H1 (cell line): ENCODE data around the gene ACVR2A. TPM values are rescaled to one million over a fixed set of nuclear protein-coding genes. Genes with fewer than 3 reads are reported as not detected.

ENCODE experiments used
- CTCF ChIA-PET: fragments of 300-600 bp; sonication (Branson Sonifier 250); formaldehyde crosslinking; loops from one replicate; lab custom pipeline; 2021; ENCODE audit not compliant: partially characterized antibody; lab: Charles Lee
- POLR2A ChIA-PET: fragments of 300-600 bp; sonication (Branson Sonifier 250); formaldehyde crosslinking; loops from one replicate; lab custom pipeline; 2021; ENCODE audit warnings: inconsistent platforms; ENCODE audit not compliant: partially characterized antibody; lab: Charles Lee
- DNase-seq, 2 experiments: peaks; one replicate each; pipeline versions ENCODE4 v3.0.0 to v3.0.0-alpha.2; 2010 to 2022; ENCODE audit warnings: low spot score in 2 of 2, low read depth in 1 of 2, mixed read lengths in 1 of 2
- FAIRE-seq: peaks from 2 replicates; lab custom pipeline; 2011; peaks lifted over from hg19 to GRCh38; lab: Jason Lieb, UNC
- H2AFZ ChIP-seq: 2 replicates; pipeline ENCODE4 v1.8.1; 2012; ENCODE audit warnings: low read length, inconsistent platforms
- H2AK5ac ChIP-seq: 2 replicates; pipeline ENCODE4 v1.6.1; 2013; ENCODE audit warnings: low read depth, low read length
- H2BK120ac ChIP-seq: replicated peaks from 2 replicates; pipeline ENCODE3; 2013; ENCODE audit warnings: low read depth, low read length, inconsistent platforms
- H2BK12ac ChIP-seq: 2 replicates; pipeline ENCODE4 v1.6.1; 2013; ENCODE audit warnings: low read depth, low read length
- H2BK15ac ChIP-seq: 2 replicates; pipeline ENCODE4 v1.6.1; 2013; ENCODE audit warnings: low read length
- H2BK20ac ChIP-seq: 2 replicates; pipeline ENCODE4 v1.6.1; 2013; ENCODE audit warnings: low read length
- H2BK5ac ChIP-seq: 2 replicates; pipeline ENCODE4 v1.6.1; 2013; ENCODE audit warnings: low read depth, low read length
- H3K14ac ChIP-seq: 2 replicates; pipeline ENCODE4 v1.6.1; 2013; ENCODE audit warnings: inconsistent platforms; ENCODE audit not compliant: insufficient read length
- H3K18ac ChIP-seq: 2 replicates; pipeline ENCODE4 v1.6.1; 2013; ENCODE audit warnings: low read length; ENCODE audit errors: extremely low read depth
- H3K23ac ChIP-seq: 2 replicates; pipeline ENCODE4 v1.6.1; 2013; ENCODE audit warnings: inconsistent platforms; ENCODE audit not compliant: insufficient read length
- H3K23me2 ChIP-seq: 2 replicates; pipeline ENCODE4 v1.6.1; 2013; ENCODE audit warnings: low read depth, low read length
- H3K27ac ChIP-seq: 2 replicates; pipeline ENCODE4 v1.6.1; 2011; ENCODE audit warnings: low read depth, low read length, inconsistent platforms
- H3K27me3 ChIP-seq, 4 experiments: replicated peaks in 1 of 4; 1 replicate in 1 of 4; 2 replicates in 3 of 4; pipeline versions ENCODE4 v1.6.1 to v1.8.1; 2011 to 2013; ENCODE audit warnings: low read length in 3 of 4, mild to moderate bottlenecking in 3 of 4, inconsistent platforms in 2 of 4, mixed read lengths in 2 of 4, moderate library complexity in 1 of 4; ENCODE audit not compliant: control insufficient read depth in 3 of 4, insufficient read depth in 3 of 4; ENCODE audit errors: extremely low read depth in 1 of 4
- H3K36me3 ChIP-seq, 4 experiments: 2 replicates each; pipeline versions ENCODE4 v1.6.1 to v1.8.1; 2011 to 2013; ENCODE audit warnings: mild to moderate bottlenecking in 4 of 4, low read length in 3 of 4, moderate library complexity in 2 of 4, control low read depth in 1 of 4, inconsistent platforms in 1 of 4; ENCODE audit not compliant: insufficient read depth in 4 of 4, control insufficient read depth in 2 of 4
- H3K4ac ChIP-seq: replicated peaks from 2 replicates; pipeline ENCODE3; 2013; ENCODE audit warnings: low read length, low read depth, mixed read lengths, inconsistent platforms; ENCODE audit not compliant: insufficient read length
- H3K4me1 ChIP-seq, 4 experiments: replicated peaks in 1 of 4; 1 replicate in 1 of 4; 2 replicates in 3 of 4; pipeline versions ENCODE4 v1.6.1 to v1.8.1; 2011 to 2013; ENCODE audit warnings: low read length in 3 of 4, inconsistent platforms in 2 of 4, mixed read lengths in 1 of 4; ENCODE audit not compliant: insufficient read depth in 4 of 4, control insufficient read depth in 3 of 4
- H3K4me2 ChIP-seq, 2 experiments: 2 replicates each; pipeline versions ENCODE4 v1.6.1 to v1.8.1; 2011 to 2013; ENCODE audit warnings: low read depth in 2 of 2, low read length in 2 of 2, control low read depth in 1 of 2, inconsistent platforms in 1 of 2, mild to moderate bottlenecking in 1 of 2; ENCODE audit not compliant: insufficient read depth in 1 of 2
- H3K4me3 ChIP-seq, 4 experiments: fragments of 200-600, 300-600 bp in 1 of 4; sonication (generic), shearing (Covaris generic), sonication (Bioruptor Twin) in 1 of 4; 2 replicates each; pipeline versions ENCODE4 v1.5.1 to v1.8.1; 2011 to 2016; ENCODE audit warnings: low read length in 4 of 4, low read depth in 3 of 4, control low read depth in 2 of 4, inconsistent platforms in 2 of 4, mild to moderate bottlenecking in 2 of 4, mixed read lengths in 1 of 4, moderate library complexity in 1 of 4; ENCODE audit not compliant: insufficient read depth in 2 of 4; ENCODE audit errors: extremely low read depth in 1 of 4
- H3K56ac ChIP-seq: replicated peaks from 2 replicates; pipeline ENCODE3; 2013; ENCODE audit warnings: low read depth, mild to moderate bottlenecking, mixed read lengths, low read length, inconsistent platforms; ENCODE audit not compliant: insufficient read length
- H3K79me1 ChIP-seq: 2 replicates; pipeline ENCODE4 v1.6.1; 2013; ENCODE audit warnings: low read depth, low read length, control low read depth
- H3K79me2 ChIP-seq, 2 experiments: 2 replicates each; pipeline versions ENCODE4 v1.6.1 to v1.8.1; 2012 to 2013; ENCODE audit warnings: low read length in 2 of 2, mild to moderate bottlenecking in 2 of 2, inconsistent platforms in 1 of 2; ENCODE audit not compliant: insufficient read depth in 2 of 2, control insufficient read depth in 1 of 2
- H3K9ac ChIP-seq, 4 experiments: replicated peaks in 1 of 4; 1 replicate in 1 of 4; 2 replicates in 3 of 4; pipeline versions ENCODE4 v1.6.1 to v1.8.1; 2011 to 2013; ENCODE audit warnings: low read depth in 3 of 4, low read length in 3 of 4, control low read depth in 2 of 4, mild to moderate bottlenecking in 2 of 4, moderate library complexity in 2 of 4, inconsistent platforms in 1 of 4; ENCODE audit errors: extremely low read depth in 1 of 4
- H3K9me3 ChIP-seq, 2 experiments: 2 replicates each; pipeline versions ENCODE4 v1.6.1 to v1.8.1; 2012 to 2013; ENCODE audit warnings: mild to moderate bottlenecking in 2 of 2, moderate library complexity in 2 of 2, control low read depth in 1 of 2, inconsistent platforms in 1 of 2, low read depth in 1 of 2, low read length in 1 of 2, mixed read lengths in 1 of 2; ENCODE audit not compliant: insufficient read depth in 2 of 2
- H4K20me1 ChIP-seq, 2 experiments: replicated peaks in 1 of 2; 2 replicates each; pipeline versions ENCODE3 to v1.8.1; 2011 to 2013; ENCODE audit warnings: inconsistent platforms in 2 of 2, low read length in 2 of 2, mild to moderate bottlenecking in 1 of 2; ENCODE audit not compliant: insufficient read depth in 2 of 2, control insufficient read depth in 1 of 2
- H4K5ac ChIP-seq: 2 replicates; pipeline ENCODE4 v1.6.1; 2013; ENCODE audit warnings: low read length, low read depth, mixed read lengths, inconsistent platforms; ENCODE audit not compliant: insufficient read length
- H4K8ac ChIP-seq: 2 replicates; pipeline ENCODE4 v1.8.0; 2013; ENCODE audit warnings: mild to moderate bottlenecking, moderate library complexity, low read length, inconsistent platforms; ENCODE audit not compliant: insufficient read depth; ENCODE audit errors: extremely low read depth
- H4K91ac ChIP-seq: replicated peaks from 2 replicates; pipeline ENCODE3; 2013; ENCODE audit warnings: low read length, mixed read lengths, inconsistent platforms; ENCODE audit not compliant: insufficient read length
- BACH1 ChIP-seq: IDR thresholded peaks from 2 replicates; pipeline ENCODE4 v1.6.1; 2012; ENCODE audit warnings: low read length, improper control_type of control experiment
- EZH2 ChIP-seq: fragments of 200-600 bp; sonication (generic); IDR thresholded peaks from 2 replicates; pipeline ENCODE4 v1.7.1; 2012; ENCODE audit warnings: low read depth, mild to moderate bottlenecking, moderate library complexity, low read length, inconsistent platforms; ENCODE audit not compliant: severe bottlenecking
- HDAC6 ChIP-seq: IDR thresholded peaks from one replicate; pipeline ENCODE4 v1.7.1; 2012; ENCODE audit warnings: low read depth, mild to moderate bottlenecking, inconsistent platforms, low read length, moderate library complexity
- KDM4A ChIP-seq: IDR thresholded peaks from one replicate; pipeline ENCODE4 v1.7.1; 2012; ENCODE audit warnings: low read depth, mild to moderate bottlenecking, moderate library complexity, low read length, inconsistent platforms; ENCODE audit not compliant: severe bottlenecking
- KDM5A ChIP-seq: fragments of 200-600 bp; IDR thresholded peaks from 2 replicates; pipeline ENCODE4 v1.7.1; 2012; ENCODE audit warnings: mild to moderate bottlenecking, low read length, inconsistent platforms, mixed read lengths
- NRF1 ChIP-seq: IDR thresholded peaks from 2 replicates; pipeline ENCODE4 v1.6.1; 2011; ENCODE audit warnings: mild to moderate bottlenecking, low read depth, low read length, improper control_type of control experiment
- POU5F1 ChIP-seq: IDR thresholded peaks from 2 replicates; pipeline ENCODE4 v1.6.1; 2011; ENCODE audit warnings: low read depth, mild to moderate bottlenecking, low read length, moderate library complexity
- RFX5 ChIP-seq: IDR thresholded peaks from 2 replicates; pipeline ENCODE4 v1.6.1; 2011; ENCODE audit warnings: low read depth, low read length, improper control_type of control experiment, borderline replicate concordance
- TAF1 ChIP-seq: IDR thresholded peaks from 2 replicates; pipeline ENCODE4 v1.6.1; 2011; ENCODE audit warnings: mild to moderate bottlenecking, low read depth, low read length
- WGBS, 2 experiments: shearing (Covaris generic) in 1 of 2; methylation state at CpG; one replicate each; pipeline versions ENCODE4 v1.1.6 to v1.1.7; 2013 to 2015; ENCODE audit warnings: low lambda C conversion rate in 2 of 2, mixed read lengths in 2 of 2, inconsistent platforms in 1 of 2, low coverage in 1 of 2, missing lambda C conversion rate in 1 of 2; ENCODE audit not compliant: insufficient replicate concordance in 2 of 2, insufficient coverage in 1 of 2, insufficient read length in 1 of 2; ENCODE audit errors: extremely low coverage in 1 of 2, missing lambda C conversion rate in 1 of 2; 5-methylcytosine and 5-hydroxymethylcytosine counted together
- polyA plus RNA-seq, 7 experiments: library from polyadenylated mRNA; depleted of rRNA in 3 of 7; stranded (reverse) in 5 of 7; unstranded in 2 of 7; fragments of >200 nt in 5 of 7; fragments of 200-250 nt in 2 of 7; gene quantifications; 1 replicate in 5 of 7; 2 replicates in 1 of 7; 4 replicates in 1 of 7; pipeline versions ENCODE4 v1.2.1 to v1.2.3, GENCODE V29; 2011 to 2013; ENCODE audit warnings: missing spikeins in 2 of 7, mixed read lengths in 2 of 7
- total RNA-seq: library from RNA; stranded (reverse); fragmentation: NEBNext Ultra II Directional; extraction: Animal tissue kit (Norgen Biotek cat#: 25700); gene quantifications from 2 replicates; pipeline ENCODE4 v1.2.1, GENCODE V29; 2021
- TF ChIP-seq, protein P1 (sequence below): IDR thresholded peaks from 2 replicates; pipeline ENCODE4 v1.6.1; 2012; ENCODE audit warnings: inconsistent platforms
- TF ChIP-seq, protein P2 (sequence below): IDR thresholded peaks from 2 replicates; pipeline ENCODE4 v1.6.1; 2011; ENCODE audit warnings: low read length, improper control_type of control experiment
- TF ChIP-seq, protein P3 (sequence below): IDR thresholded peaks from 2 replicates; pipeline ENCODE4 v1.6.1; 2011; ENCODE audit warnings: low read depth, mild to moderate bottlenecking, low read length; ENCODE audit not compliant: insufficient read depth

The ACVR2A gene
- total and polyA plus RNA-seq, 2 of the 8 experiments (the other 6 are each of a cell fraction or from before 2014, with no cell fraction given) = 3.4 to 18.1 TPM

DNA sequence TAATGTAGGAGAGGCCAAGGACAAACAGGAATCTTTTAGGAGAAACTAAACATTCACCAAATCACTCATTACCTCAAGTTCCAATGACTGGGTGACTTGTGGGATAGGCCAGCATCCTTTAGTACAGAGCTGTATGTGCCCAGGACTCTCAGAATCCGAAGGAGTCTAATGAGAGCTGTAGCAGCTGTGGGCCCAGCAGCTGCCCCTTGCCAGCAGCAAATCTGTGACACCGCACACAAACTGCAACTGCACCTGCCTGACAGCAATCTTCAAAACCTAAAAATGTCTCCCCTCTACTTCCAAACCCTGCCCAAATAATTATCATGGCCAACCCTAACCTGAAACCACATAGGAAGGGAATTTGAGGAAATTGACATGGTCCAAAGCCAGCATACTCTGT is 44.5 kb upstream of the ACVR2A start:
- Histone ChIP-seq H2AFZ (no peak overlapping the region), H2BK120ac (no peak overlapping the region), H3K23ac (no peak overlapping the region), H4K8ac (no peak overlapping the region), H3K56ac (no peak overlapping the region), H3K18ac (no peak overlapping the region), H3K4ac (no peak overlapping the region), H3K9me3 (no peaks in the 10 kb centered on the region), H4K20me1 (no peaks in the 10 kb centered on the region), H3K27ac (no peak overlapping the region), H3K27me3 (no peaks in the 10 kb centered on the region), H3K4me2 (no peak overlapping the region), H2BK15ac (no peak overlapping the region), H4K5ac (no peak overlapping the region), H4K91ac (no peak overlapping the region), H3K4me3 (no peak overlapping the region), H3K4me1 (peaks cover 0 to 6% (median 0%) of the 10 kb centered on the region in 4 experiments; a peak in 1 of 7 replicates), H3K23me2 (no peaks in the 10 kb centered on the region), H3K9ac (no peak overlapping the region), H3K79me2 (no peaks in the 10 kb centered on the region), H3K14ac (no peak overlapping the region), H2AK5ac (no peak overlapping the region), H2BK20ac (no peak overlapping the region), H2BK12ac (no peak overlapping the region), H3K79me1 (no peaks in the 10 kb centered on the region), H3K36me3 (no peaks in the 10 kb centered on the region), H2BK5ac (no peak overlapping the region)
- ChIA-PET POLR2A (no interaction called here), CTCF (no interaction called here)
- 85% methylated on average over 2 of the region's 2 CpGs; no CpG with 5 or more reads in 1 of the 2 experiments for WGBS, 2 experiments
- FAIRE-seq = no peak
- no peak for DNase-seq
- TF ChIP-seq TAF1 (no peak), RFX5 (no peak), KDM5A (no peak), POU5F1 (no peak), KDM4A (no peak), BACH1 (no peak), HDAC6 (no peak), NRF1 (no peak), EZH2 (no peak)
- TF ChIP-seq, protein P1, sequence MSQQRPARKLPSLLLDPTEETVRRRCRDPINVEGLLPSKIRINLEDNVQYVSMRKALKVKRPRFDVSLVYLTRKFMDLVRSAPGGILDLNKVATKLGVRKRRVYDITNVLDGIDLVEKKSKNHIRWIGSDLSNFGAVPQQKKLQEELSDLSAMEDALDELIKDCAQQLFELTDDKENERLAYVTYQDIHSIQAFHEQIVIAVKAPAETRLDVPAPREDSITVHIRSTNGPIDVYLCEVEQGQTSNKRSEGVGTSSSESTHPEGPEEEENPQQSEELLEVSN = no peak
- TF ChIP-seq, protein P2, sequence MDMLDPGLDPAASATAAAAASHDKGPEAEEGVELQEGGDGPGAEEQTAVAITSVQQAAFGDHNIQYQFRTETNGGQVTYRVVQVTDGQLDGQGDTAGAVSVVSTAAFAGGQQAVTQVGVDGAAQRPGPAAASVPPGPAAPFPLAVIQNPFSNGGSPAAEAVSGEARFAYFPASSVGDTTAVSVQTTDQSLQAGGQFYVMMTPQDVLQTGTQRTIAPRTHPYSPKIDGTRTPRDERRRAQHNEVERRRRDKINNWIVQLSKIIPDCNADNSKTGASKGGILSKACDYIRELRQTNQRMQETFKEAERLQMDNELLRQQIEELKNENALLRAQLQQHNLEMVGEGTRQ = no peak
- TF ChIP-seq, protein P3, sequence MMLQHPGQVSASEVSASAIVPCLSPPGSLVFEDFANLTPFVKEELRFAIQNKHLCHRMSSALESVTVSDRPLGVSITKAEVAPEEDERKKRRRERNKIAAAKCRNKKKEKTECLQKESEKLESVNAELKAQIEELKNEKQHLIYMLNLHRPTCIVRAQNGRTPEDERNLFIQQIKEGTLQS = no peak
